Measurements from ENCODE around the gene LRFN5.

LRFN5 gene

GRCh38 chr14:41860586-41860985 lies 253.9 kb downstream of the LRFN5 start:
- H3K4me3 ChIP-seq (ENCODE audit: low read length), result no peak overlapping the region
- no peaks in the 10 kb centered on the region for H3K4me1 ChIP-seq (ENCODE audit: insufficient read depth, low read length)
- no peaks in the 10 kb centered on the region for H3K27me3 ChIP-seq (ENCODE audit: insufficient read depth, low read length)
- H3K9ac ChIP-seq (ENCODE audit: low read depth, low read length), result no peak overlapping the region
- no peaks in the 10 kb centered on the region for H3K36me3 ChIP-seq (ENCODE audit: insufficient read depth, low read length)
- no CpG with 5 or more reads among the region's 1 CpG for WGBS
- no peak overlapping the region for H3K27ac ChIP-seq (ENCODE audit: low read depth, low read length)
- no peaks in the 10 kb centered on the region for H3K9me3 ChIP-seq (ENCODE audit: insufficient read depth, low read depth, low read length)

GRCh38 chr14:41865894-41866293 lies 259.2 kb downstream of the LRFN5 start:
- Histone ChIP-seq H3K9me3 (ENCODE audit: insufficient read depth, low read depth, low read length) (peaks cover 12% of the 10 kb centered on the region), H3K4me3 (ENCODE audit: low read length) (no peak overlapping the region), H3K27me3 (ENCODE audit: insufficient read depth, low read length) (no peaks in the 10 kb centered on the region), H3K9ac (ENCODE audit: low read depth, low read length) (no peak overlapping the region), H3K27ac (ENCODE audit: low read depth, low read length) (no peak overlapping the region), H3K4me1 (ENCODE audit: insufficient read depth, low read length) (peaks cover 8% of the 10 kb centered on the region; the same call in 1 of the 2 replicates), H3K36me3 (ENCODE audit: insufficient read depth, low read length) (no peaks in the 10 kb centered on the region)

- Histone ChIP-seq H3K4me1 (ENCODE audit: insufficient read depth, low read length) (peaks cover 8% of the 10 kb centered on the region; the same call in 1 of the 2 replicates), H3K9ac (ENCODE audit: low read depth, low read length) (no peak overlapping the region), H3K36me3 (ENCODE audit: insufficient read depth, low read length) (no peaks in the 10 kb centered on the region), H3K27me3 (ENCODE audit: insufficient read depth, low read length) (no peaks in the 10 kb centered on the region), H3K4me3 (ENCODE audit: low read length) (no peak overlapping the region), H3K27ac (ENCODE audit: low read depth, low read length) (no peak overlapping the region), H3K9me3 (ENCODE audit: insufficient read depth, low read depth, low read length) (peaks cover 12% of the 10 kb centered on the region)
- WGBS, result 69% methylated on average over 1 of the region's 3 CpGs
These were observed 261.7 kb downstream of the LRFN5 start for GRCh38 chr14:41868396-41868795.

GRCh38 chr14:41872931-41873685 lies 266.4 kb downstream of the LRFN5 start:
- WGBS, result 92% methylated on average over 3 of the region's 4 CpGs

DNA sequence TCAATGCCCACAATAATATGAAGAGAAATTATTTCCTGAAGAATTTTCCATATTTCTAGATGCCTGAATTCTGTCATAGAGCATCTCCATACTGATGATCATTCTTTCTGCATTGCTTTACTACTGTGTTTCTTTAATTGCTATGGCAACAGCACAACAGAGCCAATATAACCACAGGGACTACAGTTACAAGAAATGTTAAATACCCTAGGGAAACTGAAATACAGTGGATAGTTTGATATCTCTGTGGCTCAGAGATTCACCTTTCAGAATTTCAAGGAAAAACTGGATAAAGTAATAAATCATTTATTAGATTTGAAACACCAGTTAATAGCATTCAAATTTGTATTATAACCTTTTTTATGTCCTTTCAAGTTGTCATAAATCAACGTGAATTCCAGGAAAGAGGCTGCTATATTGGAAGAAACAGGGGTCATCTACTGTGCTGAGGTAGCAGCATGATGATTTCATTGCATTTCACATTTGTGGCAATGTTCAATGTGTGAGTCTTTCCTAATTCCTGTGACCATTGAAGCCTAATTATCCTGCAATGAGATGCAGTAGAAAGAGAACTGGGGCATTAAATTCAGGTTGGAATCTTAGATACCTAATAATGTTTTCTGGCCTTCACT lies 267.1 kb downstream of the LRFN5 start:
- Histone ChIP-seq H3K4me1 (ENCODE audit: insufficient read depth, low read length) (no peaks in the 10 kb centered on the region), H3K4me3 (ENCODE audit: low read length) (no peak overlapping the region), H3K9ac (ENCODE audit: low read depth, low read length) (no peak overlapping the region), H3K36me3 (ENCODE audit: insufficient read depth, low read length) (no peaks in the 10 kb centered on the region), H3K27me3 (ENCODE audit: insufficient read depth, low read length) (no peaks in the 10 kb centered on the region), H3K27ac (ENCODE audit: low read depth, low read length) (no peak overlapping the region), H3K9me3 (ENCODE audit: insufficient read depth, low read depth, low read length) (peaks cover 9% of the 10 kb centered on the region; the same call in 1 of the 2 replicates)
- WGBS, result 97% methylated on average over 1 of the region's 1 CpG

More at GRCh38 chr14:41872931-41873685, 266.4 kb downstream of the LRFN5 start:
- H3K9ac ChIP-seq (ENCODE audit: low read depth, low read length), result no peak overlapping the region
- no peak overlapping the region for H3K4me3 ChIP-seq (ENCODE audit: low read length)
- H3K4me1 ChIP-seq (ENCODE audit: insufficient read depth, low read length), result peaks cover 6% of the 10 kb centered on the region; the same call in 1 of the 2 replicates
- no peaks in the 10 kb centered on the region for H3K27me3 ChIP-seq (ENCODE audit: insufficient read depth, low read length)
- no peak overlapping the region for H3K27ac ChIP-seq (ENCODE audit: low read depth, low read length)
- peaks cover 12% of the 10 kb centered on the region for H3K9me3 ChIP-seq (ENCODE audit: insufficient read depth, low read depth, low read length)
- no peaks in the 10 kb centered on the region for H3K36me3 ChIP-seq (ENCODE audit: insufficient read depth, low read length)

- Histone ChIP-seq H3K4me3 (ENCODE audit: low read length) (no peak overlapping the region), H3K4me1 (ENCODE audit: insufficient read depth, low read length) (no peaks in the 10 kb centered on the region), H3K27ac (ENCODE audit: low read depth, low read length) (no peak overlapping the region), H3K9ac (ENCODE audit: low read depth, low read length) (no peak overlapping the region), H3K36me3 (ENCODE audit: insufficient read depth, low read length) (no peaks in the 10 kb centered on the region), H3K9me3 (ENCODE audit: insufficient read depth, low read depth, low read length) (peaks cover 3% of the 10 kb centered on the region; the same call in 1 of the 2 replicates), H3K27me3 (ENCODE audit: insufficient read depth, low read length) (no peaks in the 10 kb centered on the region)
- WGBS, result 83% methylated on average over 1 of the region's 1 CpG
These were observed 268.4 kb downstream of the LRFN5 start for GRCh38 chr14:41875116-41875515.

- H3K9ac ChIP-seq (ENCODE audit: low read depth, low read length), result no peak overlapping the region
- H3K4me1 ChIP-seq (ENCODE audit: insufficient read depth, low read length), result no peaks in the 10 kb centered on the region
- H3K9me3 ChIP-seq (ENCODE audit: insufficient read depth, low read depth, low read length), result no peaks in the 10 kb centered on the region
- no peaks in the 10 kb centered on the region for H3K36me3 ChIP-seq (ENCODE audit: insufficient read depth, low read length)
- H3K27me3 ChIP-seq (ENCODE audit: insufficient read depth, low read length), result no peaks in the 10 kb centered on the region
- H3K27ac ChIP-seq (ENCODE audit: low read depth, low read length), result no peak overlapping the region
- WGBS, result 100% methylated on average over 1 of the region's 3 CpGs
- no peak overlapping the region for H3K4me3 ChIP-seq (ENCODE audit: low read length)
These were observed 271.6 kb downstream of the LRFN5 start for GRCh38 chr14:41878321-41878720.

DNA sequence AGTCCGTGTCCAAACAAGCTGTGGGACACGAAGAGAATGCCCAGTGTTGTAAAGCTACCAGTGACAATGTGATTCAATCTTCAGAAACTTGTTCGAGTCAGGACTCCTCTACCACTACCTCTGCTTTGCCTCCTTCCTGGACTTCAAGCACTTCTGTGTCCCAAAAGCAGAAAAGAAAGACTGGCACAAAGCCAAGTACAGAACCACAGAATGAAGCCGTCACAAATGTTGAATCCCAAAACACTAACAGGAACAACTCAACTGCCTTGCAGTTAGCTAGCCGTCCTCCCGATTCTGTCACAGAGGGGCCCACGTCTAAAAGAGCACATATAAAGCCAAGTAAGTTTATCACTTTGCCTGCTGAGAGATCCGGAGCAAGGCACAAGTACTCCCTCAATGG lies 284.9 kb downstream of the LRFN5 start:
- no peaks in the 10 kb centered on the region for H3K9me3 ChIP-seq (ENCODE audit: insufficient read depth, low read depth, low read length)
- H3K36me3 ChIP-seq (ENCODE audit: insufficient read depth, low read length), result no peaks in the 10 kb centered on the region
- H3K4me1 ChIP-seq (ENCODE audit: insufficient read depth, low read length), result no peaks in the 10 kb centered on the region
- 93% methylated on average over 8 of the region's 8 CpGs for WGBS
- no peak overlapping the region for H3K4me3 ChIP-seq (ENCODE audit: low read length)
- H3K9ac ChIP-seq (ENCODE audit: low read depth, low read length), result no peak overlapping the region
- no peaks in the 10 kb centered on the region for H3K27me3 ChIP-seq (ENCODE audit: insufficient read depth, low read length)
- no peak overlapping the region for H3K27ac ChIP-seq (ENCODE audit: low read depth, low read length)

GRCh38 chr14:41899416-41899815 lies 292.7 kb downstream of the LRFN5 start:
- Histone ChIP-seq H3K4me1 (ENCODE audit: insufficient read depth, low read length) (no peaks in the 10 kb centered on the region), H3K27me3 (ENCODE audit: insufficient read depth, low read length) (no peaks in the 10 kb centered on the region), H3K4me3 (ENCODE audit: low read length) (no peak overlapping the region), H3K9me3 (ENCODE audit: insufficient read depth, low read depth, low read length) (no peaks in the 10 kb centered on the region), H3K9ac (ENCODE audit: low read depth, low read length) (no peak overlapping the region), H3K27ac (ENCODE audit: low read depth, low read length) (no peak overlapping the region), H3K36me3 (ENCODE audit: insufficient read depth, low read length) (no peaks in the 10 kb centered on the region)

DNA sequence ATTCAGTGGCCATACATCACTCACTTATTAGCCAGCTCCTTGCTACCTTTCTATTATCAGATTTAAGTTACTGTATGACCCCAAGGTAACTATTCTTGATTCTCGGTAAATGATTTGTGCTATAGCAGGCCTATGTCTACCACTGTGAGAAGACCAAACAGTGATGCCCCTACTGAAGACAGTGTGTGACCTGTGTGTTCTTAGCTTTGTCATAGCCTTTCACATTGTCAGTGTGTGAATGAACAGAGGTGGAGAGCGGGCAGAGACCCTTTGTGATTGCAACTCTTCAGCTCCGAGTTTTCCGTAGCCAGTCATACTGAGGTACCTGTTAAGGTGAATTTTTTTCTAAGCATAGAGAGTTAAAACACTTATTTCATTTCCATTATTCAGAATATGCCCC lies 294.0 kb downstream of the LRFN5 start:
- Histone ChIP-seq H3K27ac (ENCODE audit: low read depth, low read length) (no peak overlapping the region), H3K9ac (ENCODE audit: low read depth, low read length) (no peak overlapping the region), H3K4me3 (ENCODE audit: low read length) (no peak overlapping the region), H3K27me3 (ENCODE audit: insufficient read depth, low read length) (no peaks in the 10 kb centered on the region), H3K36me3 (ENCODE audit: insufficient read depth, low read length) (no peaks in the 10 kb centered on the region), H3K9me3 (ENCODE audit: insufficient read depth, low read depth, low read length) (no peaks in the 10 kb centered on the region), H3K4me1 (ENCODE audit: insufficient read depth, low read length) (no peaks in the 10 kb centered on the region)
- WGBS, result 93% methylated on average over 4 of the region's 4 CpGs

- H3K27ac ChIP-seq (ENCODE audit: low read depth, low read length), result no peak overlapping the region
- 100% methylated on average over 1 of the region's 3 CpGs for WGBS
These were observed 294.4 kb downstream of the LRFN5 start for GRCh38 chr14:41901089-41901488.

More at GRCh38 chr14:41901089-41901488, 294.4 kb downstream of the LRFN5 start:
- Histone ChIP-seq H3K36me3 (ENCODE audit: insufficient read depth, low read length) (no peaks in the 10 kb centered on the region), H3K9ac (ENCODE audit: low read depth, low read length) (no peak overlapping the region), H3K4me3 (ENCODE audit: low read length) (no peak overlapping the region), H3K27me3 (ENCODE audit: insufficient read depth, low read length) (no peaks in the 10 kb centered on the region), H3K9me3 (ENCODE audit: insufficient read depth, low read depth, low read length) (no peaks in the 10 kb centered on the region), H3K4me1 (ENCODE audit: insufficient read depth, low read length) (no peaks in the 10 kb centered on the region)

All from HUES64 (cell line).